Measurements from ENCODE around the gene TBX10.
A peak's percentile ranks its signal among the peaks of the same experiment; 100 is the strongest.
"Not testable (repeated sequence)": the region's sequence is repeated elsewhere in the genome, so short reads cannot be mapped to it uniquely, and the experiment has no call there.

Gene TBX10

DNA sequence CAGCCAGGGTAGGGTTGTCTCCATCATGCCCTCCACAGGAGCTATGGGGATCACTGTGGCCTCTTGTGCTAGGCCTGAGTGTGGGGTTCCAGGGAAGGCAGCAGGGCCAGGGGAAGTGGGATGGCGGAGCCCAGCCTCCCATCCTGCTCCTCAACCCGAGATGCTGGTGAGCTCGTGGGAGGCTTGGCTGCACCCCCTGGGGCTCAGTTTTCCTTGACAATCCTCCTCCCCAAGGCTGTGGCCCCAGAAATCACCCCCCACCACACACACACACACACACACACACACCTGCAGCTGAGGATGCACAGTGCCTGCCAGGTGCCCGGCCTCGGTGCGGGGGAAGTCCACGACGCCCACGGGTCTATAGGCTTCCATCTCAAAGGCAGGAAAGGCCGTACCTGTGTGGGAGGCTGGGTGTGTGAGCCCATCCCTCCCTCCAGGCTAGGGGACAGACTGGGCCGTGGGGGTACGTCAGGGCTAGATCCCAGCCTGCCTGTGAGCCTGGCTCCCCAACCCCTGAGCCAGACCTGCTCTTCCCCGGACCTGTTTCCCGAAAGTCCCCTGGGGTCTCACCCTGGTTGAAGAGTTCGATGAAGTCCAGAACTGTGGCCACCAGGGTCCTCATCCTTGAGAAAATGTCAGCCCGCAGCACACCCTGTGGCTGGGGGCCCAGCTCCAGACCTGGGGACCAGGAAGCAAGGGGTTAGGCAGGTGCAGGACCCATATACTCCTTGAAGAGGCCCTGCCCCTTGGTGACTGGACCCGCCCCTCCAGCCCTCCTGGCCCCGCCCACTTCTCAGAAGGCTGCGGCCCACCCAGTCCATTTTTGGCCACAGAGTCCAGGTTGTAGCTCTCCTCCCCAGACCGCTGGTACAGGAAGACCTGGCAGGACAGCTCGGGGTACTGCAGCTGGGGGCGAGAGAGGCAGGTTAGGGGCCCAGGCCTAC lies 5.2 kb upstream of the TBX10 start:
- no peak for DNase-seq

GRCh38 chr11:67644042-67644441 lies 4.5 kb upstream of the TBX10 start:
- DNase-seq: no peak

DNA sequence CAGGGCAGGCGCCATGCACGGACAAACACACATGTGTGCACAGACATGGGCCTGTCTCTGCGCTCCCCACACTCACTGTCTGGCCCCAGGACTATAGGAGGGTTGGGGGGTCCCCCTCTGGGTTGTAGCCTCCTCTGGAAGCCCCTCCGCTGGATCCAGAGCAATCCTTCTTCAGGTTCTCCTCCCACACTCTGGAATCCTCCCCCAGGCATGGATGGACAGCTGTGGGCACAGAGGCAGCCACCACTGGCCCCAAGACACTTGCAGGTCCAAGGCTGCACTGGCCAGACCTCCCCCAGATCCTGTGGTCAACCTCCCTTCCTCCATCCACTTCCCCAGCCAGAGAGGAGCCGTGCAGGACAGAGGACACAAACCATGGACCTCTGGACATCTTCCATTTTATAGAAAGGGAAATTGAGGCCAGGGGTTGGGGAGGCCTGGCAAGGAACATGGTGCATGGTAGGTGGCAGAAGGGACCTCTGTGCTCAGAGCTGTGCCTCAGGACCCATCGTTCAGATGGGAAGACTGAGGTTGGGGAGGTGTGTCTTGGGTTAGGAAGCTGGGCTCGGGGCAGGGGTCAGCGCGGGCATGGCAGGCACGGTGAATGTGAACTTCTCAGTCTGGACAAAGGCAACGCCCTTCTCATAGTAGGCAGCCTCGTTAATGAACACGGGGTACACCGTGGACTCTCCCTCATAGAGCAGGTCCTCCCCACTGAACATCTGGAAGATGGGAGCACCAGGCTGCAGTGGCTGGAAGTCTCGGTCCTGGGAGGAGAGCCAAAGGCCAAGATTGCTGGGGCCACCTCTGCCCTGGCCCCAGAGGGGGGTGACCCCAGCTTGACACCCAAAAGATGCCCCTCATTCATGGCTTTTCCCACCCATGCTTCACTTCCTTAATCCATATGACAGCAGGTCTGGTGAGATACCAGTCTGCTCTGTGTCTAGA lies 2.9 kb upstream of the TBX10 start:
- DNase-seq: no peak

- DNase-seq: no peak
Measured at GRCh38 chr11:67641338-67642172, 2.0 kb upstream of the TBX10 start.

- no peak for DNase-seq
Measured at GRCh38 chr11:67640758-67641337, 1.3 kb upstream of the TBX10 start.

GRCh38 chr11:67640021-67640757 lies 626 bp upstream of the TBX10 start:
- DNase-seq: peak; percentile 14

- no peak for DNase-seq
Measured at GRCh38 chr11:67638535-67639437, 777 bp downstream of the TBX10 start.

DNA sequence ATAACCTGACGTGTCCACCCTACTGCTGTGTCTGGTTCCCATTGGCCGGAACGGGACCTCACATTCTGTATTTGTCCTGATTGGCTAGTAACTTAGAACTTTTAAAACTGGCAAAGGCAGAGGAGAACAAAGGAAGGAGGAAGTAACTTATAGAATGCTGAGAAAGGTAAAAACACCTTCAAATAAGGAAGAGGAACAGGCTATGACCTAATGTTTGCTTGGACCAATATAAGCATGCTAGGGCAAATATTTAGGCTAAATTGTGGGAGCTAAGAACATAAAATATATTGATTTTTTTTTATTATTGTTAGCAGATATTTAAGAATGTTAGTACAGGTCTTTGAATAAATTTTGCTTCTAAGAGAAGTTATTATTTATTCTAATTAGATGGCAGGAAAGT lies 2.1 kb downstream of the TBX10 start:
- DNase-seq: not testable (repeated sequence)

GRCh38 chr11:67636962-67637361 lies 2.6 kb downstream of the TBX10 start:
- no peak for DNase-seq

DNA sequence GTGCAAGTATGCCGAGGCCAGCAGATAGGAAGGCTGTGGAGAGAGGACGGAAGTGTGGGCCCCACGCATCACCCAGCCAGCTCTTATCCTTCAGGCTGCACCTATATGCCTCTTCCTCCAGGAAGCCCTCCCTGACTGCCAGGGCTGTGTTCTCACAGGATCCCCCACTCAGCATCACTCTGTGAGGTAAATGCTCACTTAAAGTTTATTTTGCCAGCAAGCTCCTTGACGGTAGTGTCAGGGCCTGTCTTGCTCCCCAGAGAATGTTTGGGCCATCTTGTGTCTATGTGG lies 4.4 kb downstream of the TBX10 start:
- no peak for DNase-seq

DNA sequence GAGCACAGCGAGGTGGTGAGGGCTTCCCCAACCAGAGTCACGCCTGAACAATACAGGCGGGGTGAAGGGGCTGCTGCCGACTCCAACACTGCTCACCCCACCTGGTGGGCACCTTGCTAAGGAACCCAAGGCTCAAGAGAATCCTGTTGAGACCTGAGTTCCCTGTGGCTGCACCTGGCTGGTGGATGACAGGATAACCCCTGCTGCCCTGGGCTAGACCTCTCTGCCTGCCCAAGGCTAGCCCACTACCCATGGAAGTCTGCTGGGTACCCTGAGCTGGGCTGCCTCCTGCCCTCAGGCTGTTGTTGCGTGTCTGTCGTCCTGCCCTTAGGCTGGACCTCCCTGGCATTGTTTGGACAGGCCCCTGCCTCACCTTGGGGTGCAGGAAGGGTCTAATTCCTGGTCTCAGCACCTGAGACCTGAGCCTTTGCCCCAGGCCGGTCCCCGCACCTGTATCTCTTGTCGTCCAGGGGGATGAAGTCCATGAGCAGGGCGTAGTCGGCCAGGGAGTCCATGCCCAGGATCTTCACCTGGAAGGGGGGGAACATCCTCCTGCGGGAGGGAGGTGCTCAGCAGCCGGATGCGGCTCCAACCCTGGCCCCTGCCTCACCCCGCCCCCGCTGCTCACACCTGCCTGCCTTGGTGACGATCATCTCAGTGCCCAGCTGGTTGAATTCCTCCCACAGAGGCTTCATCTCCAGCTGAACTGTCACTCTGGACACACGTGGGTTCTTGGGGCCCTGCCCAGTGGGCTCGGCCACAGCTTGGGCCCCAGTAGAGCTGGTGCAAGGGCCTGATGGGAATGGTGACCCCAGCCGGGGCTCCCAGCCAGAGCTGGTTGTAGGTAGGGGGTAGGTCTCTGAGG lies 5.0 kb downstream of the TBX10 start:
- peak; percentile 60 for DNase-seq

GRCh38 chr11:67633758-67634365 lies 5.7 kb downstream of the TBX10 start:
- no peak for DNase-seq

DNA sequence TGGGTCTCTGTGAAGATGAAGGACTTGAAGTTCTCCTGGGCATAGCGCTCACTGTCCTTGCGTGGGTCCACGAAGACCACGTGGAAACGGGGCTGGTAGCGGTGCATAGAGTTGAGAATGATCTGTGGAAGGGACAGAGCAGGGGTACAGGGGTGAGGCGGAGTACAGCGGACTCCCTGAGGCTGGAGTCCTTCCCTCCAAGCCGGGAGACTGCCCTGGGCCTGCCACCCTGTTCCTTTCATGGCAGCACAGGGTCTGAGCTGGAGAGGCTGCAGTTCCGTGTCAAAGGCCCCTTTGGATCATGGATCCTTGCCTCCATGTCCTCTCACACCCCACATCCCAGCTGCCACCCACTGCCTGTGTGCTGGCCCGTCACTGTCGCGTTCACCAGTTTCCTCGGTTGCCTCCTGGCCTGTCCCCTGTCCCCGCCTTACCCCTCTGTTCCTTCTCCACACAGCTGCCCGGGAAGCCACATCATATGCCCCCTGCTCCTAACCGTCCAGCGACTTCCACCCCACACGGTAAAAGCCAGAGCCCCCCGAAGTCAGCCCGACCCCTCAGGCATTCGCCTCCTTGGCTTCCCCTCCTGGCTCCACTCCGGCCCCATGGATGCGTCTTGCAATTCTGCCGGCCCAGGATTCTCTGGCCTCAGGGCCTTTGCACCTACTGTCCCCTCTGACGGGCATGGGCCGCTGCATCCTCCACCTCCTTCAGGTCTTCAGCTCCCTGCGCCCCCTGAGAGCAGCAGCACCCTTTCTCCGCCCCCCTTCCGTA lies 6.4 kb downstream of the TBX10 start:
- no peak for DNase-seq

DNA sequence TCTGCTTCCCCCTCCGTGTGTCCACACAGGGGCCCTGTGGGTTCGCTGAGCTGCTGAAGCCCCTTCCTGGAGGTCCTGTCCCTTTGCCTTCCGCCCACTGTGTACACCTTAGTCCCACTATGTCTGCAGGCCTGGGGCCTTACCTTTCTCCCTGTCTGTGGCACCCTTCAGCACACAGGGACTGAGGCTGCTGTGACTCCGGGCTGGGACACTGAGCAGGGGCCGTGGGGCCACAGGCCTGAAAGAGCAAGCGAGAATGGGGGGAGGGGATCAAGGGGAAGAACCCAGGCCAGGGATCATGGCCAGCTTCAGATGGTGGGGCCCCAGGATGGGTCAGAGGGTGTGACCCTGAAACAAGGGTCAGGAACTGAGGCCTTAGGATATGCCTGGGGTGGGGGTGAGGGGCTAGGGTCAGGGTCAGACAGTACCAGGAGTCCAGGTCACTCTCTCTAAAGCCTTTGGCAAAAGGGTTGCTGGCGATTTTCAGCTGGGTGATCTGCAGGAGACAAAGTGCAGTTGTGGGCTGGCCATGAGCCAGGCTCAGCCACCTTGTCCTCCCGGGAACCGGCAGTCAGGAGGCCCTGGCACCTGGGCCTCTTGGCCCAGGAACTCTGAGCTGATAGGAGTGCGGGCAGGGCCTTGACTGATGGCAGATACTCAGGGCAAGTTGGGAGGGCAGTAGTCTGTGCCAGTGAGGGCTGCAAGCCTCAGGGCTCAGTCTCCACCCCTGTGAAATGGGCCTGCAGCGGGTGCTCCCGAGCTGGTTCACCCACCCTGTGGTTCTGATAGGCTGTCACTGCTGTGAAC lies 7.2 kb downstream of the TBX10 start:
- peak; percentile 26 for DNase-seq

- DNase-seq: no peak
Measured at GRCh38 chr11:67631853-67632174, 7.7 kb downstream of the TBX10 start.

- DNase-seq: no peak
Measured at GRCh38 chr11:67631411-67631810, 8.2 kb downstream of the TBX10 start.

GRCh38 chr11:67630943-67631331 lies 8.6 kb downstream of the TBX10 start:
- no peak for DNase-seq

Data from NCI-H2029 (cell line).